Hematopoietic multipotent progenitor cell treated with erythropoietin and hydrocortisone succinate and interleukin-3 and kit ligand, for 15 days (in vitro differentiated cells): ENCODE data around the gene TFE3.
A peak's percentile ranks its signal among the peaks of the same experiment; 100 is the strongest.

Source experiments
- DNase-seq: peaks from one replicate; pipeline ENCODE4 v3.0.0-alpha.2; 2015; ENCODE audit warnings: low spot score

The TFE3 gene

DNA sequence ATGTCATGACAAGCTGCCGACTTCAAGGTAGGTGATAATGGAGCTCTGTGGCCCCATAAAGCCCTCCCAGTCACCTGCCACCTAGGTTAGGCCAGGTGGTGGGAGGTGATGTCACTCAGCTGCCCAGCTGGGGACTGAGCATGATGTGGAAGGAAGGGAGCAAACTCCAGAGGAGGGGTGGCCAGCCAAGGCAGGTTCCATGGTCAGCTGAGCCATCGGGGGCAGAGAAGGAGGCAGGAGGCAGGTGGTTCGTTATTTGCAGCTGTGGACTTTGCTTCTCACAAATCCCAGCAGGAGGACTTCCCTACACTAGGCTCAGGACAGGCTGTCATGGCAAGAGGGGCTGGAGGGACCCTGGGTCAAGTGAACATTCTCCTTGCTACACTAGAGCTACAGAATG, 17.8 kb upstream of the TFE3 start:
- DNase-seq, result no peak

DNA sequence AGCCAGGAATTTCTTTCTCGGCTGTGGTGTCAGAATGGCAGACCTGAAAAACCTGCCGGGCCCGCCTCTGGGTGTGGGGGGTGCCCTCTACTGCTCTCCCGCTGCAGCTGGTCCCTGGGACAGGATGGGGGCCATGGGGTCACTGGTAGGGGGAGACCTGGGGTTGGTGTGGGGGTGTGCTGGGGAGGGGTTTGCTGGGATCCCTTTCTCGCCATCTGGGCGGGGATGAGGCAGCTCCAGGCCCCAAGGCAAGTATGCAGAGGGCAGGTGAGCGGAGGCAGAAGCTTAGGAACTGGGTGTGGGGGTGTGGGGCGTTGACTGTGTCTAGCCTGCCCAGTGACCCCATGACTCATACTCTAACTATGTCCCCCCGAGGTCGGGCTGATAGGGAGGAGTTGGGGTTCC, 16.5 kb upstream of the TFE3 start:
- no peak for DNase-seq

DNA sequence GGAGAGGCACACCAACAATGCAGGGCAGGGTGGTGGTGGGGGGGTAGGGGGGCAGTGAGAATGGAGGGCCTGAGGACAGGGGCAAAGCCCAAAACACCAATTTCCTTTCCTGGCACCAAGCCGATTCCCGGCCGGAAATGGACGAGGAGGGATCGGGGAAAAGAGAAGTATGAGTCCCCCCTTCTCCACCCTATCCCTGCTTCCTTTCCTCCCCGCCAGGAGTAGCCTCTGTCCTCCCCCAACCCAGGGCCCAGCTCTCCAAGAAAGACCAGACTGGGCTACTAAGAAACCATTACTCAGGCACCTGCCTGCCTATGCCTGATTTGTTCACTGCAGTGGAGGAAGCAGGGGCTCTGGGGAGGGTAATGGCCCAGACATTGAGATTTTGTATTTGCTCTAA, 16.0 kb upstream of the TFE3 start:
- no peak for DNase-seq

DNA sequence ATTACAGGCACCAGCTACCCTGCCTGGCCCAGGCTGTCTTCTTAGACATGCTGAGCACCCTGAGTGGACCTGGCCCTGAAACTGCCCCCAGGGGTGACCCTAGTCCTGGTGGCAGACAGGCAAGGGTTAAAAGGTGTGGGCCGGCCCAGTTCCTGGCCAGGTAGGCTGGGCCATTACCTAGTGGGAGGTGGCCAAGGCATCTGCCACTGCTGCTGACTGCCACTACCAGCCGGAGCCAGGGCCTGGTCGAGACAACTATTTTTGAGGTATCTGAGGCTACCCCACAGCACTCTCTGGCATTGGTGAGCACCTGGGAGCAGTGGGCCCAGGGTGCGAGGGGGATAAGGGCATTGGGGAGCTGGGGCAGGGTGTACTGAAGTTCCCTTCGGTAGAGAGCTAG, 15.6 kb upstream of the TFE3 start, which contains the start of gene CCDC120:
CCDC120 (plus strand) TSS at position 206 of the 400 bp plus-strand sequence. CDS start 3,043 bp downstream, outside the sequence.
- no peak for DNase-seq

DNA sequence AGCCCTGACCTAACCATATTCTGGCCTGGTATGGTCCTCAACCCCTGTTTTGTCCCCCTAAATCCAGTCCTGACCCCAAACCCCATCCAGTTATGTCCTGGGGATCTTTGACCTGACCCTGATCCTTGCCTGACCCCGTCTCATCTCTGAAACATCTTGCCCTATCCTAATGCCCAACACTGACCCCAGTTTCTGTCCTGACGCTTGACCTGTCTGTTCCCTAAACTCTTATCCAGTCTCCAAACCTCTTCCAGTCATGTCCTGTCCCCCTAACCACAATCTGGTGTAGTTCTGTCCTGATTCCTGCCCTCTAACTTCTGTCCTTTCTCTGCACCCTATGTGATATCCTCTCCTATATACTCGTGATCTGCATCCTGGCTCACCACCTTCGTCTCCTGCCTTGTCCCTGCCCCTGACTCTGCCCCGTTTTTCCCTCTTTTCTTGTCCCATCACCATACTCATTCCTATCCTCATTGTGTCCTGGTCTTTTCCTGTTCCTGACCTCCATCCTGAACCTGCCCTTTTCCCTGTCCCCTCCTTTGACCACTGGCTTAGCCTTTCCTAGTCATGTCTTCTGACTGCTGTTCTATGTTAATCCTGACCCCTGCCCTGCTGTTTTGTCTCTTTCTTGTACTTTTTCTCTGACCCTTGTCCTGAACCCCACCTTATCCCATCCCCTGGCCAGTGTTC, 11.1 kb upstream of the TFE3 start:
- no peak for DNase-seq

DNA sequence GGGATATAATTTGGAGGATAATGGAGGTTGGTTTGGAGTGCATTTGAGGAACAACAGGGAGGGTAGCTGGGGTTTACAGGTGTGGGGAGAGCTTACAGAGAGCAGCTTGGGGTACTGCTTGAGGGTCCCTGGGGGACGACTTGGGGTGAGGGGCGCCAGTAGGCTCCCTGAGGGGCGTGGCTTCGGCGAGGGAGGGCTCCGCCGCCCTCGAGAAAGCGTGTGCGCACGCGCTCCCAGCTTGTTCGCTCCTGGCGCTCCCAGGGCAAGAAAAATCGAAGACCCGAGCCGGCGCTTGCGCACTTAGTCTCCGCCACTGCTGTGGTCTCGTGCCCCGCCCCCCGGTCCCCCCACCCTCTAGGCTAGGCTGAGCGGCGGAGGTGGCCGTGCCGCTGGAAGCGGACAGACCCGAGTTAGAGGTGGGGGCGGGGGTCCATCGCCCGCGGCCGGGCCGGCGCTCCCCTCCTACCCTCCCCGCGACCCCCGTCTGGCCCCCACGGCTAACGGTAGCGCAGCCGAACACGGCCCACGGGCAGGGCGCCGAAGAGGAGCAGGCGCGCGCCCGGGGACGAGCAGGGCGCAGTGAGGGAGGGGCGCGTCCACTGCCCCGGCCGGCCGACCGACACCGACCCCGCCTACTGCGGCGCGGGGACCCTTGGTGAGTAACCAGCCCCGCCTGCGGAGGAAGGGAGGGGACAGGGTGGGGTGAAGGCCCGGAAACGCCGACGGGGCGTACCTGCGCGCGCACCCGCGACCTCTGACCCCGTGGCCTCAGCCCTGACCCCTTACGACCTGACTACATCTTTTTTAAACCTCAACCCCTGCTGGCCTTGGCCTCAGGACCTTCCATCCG, 10.3 kb upstream of the TFE3 start:
- no peak for DNase-seq

DNA sequence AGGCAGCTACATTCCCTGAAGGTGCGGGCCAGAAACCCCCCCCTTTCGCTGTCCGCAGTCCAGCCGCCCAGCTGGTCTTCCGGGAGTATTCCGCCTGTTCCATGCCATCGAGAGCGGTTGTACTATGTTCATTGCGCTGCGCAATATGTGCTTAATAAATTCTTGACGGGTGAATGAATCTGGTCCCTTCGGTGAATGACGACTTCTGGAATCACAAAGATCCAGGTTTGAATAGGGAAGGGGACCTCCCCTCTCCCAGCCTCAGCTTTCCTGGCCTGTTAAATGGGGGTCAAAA, 777 bp upstream of the TFE3 start:
- DNase-seq, result no peak

DNA sequence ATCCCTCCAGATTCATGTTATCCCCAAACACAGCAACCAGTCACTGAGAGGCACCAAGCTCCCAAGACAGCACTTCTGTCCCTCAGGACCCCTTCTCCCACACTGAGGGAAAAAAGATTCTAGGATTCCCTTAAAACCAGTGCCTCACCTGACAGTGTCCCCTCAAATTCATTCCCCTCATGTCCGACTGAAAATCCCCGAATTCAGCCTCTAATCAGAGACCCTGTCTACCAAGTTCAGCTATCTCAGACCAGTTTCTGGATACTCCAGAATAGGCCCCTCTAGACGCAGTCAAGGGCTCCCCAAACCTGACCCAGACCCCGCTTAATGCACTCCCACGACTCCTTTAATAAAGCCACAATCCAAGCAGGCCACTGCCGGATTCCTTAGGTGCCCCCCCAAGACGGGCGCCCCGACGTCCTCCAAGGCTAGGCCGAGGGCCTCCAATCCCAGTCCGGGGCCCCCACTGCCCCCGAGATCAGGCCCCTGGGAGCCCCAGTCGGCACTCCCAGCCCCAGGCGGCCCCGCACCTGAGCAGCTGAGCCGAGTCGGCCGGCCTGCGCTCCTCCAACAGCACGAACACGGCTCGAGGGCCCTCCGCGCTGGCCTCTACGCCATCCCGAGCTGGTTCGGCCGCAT, 457 bp downstream of the TFE3 start:
- peak; percentile 9 for DNase-seq

DNA sequence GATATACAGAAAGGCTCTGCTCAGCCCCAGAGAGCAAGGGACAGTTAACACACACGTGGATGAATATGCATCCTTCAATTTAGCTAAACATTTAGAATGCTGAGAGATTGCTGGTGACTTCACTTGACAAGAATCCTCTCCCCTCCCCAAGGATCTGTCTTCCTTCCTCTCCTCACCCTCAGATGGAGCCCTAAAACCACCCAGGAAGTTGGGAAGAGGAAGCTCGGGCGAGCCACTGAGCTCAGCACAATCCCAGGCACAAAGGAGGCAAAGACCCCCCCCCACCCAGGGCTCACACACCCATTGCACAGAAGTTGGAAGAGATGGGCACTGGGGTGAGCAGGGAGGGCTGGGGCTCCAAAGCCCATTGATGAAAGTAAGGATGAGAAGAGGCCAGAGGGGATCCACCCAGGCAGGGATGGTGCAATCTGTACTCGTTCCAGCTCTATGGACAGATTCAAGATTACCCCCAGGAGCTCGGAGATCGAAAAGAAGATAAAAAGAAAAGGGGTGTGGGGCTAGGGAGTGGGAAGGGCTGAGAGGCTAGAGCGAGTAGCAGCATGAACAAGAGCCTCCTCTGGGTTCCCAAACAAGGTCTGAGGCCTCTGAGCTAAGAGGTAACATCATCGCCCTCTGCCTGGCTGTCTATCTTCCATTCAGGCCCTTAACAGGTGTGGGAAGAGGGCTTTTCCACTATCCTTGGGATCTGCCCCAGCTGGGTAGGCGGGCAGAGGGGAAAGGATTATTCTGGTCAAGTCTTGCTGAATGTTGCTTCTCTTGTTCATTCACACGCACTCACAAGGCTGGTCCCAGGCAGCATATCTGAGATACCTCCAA, 1.2 kb downstream of the TFE3 start:
- DNase-seq, result peak; percentile 6

DNA sequence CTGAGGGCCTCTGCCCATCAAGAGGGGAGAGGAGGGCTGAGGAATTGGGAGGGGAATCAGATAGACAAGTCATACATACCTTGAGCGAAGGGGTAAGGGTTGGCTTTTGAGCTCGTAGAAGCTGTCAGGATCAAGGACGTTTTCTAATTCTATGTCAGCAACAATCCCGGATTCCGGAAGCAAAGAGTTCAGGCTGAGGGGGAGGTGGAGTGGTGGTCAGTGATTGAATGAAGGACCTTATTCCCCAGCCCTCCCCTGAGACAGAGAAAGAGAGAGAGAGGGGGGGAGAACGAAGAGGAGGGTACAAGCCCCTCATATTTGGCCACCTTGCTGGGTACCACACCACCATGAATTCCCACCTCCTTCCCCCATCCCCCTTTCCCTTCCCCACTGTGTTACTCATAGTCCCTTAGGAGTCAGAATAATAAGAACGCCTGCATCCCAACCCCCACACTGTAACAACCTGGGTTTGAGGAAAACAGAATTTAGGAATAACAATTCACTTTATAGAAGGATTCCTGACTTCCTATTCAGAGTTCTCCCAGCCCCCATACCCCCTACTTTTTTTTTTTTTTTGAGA, 2.7 kb downstream of the TFE3 start:
- DNase-seq, result no peak

DNA sequence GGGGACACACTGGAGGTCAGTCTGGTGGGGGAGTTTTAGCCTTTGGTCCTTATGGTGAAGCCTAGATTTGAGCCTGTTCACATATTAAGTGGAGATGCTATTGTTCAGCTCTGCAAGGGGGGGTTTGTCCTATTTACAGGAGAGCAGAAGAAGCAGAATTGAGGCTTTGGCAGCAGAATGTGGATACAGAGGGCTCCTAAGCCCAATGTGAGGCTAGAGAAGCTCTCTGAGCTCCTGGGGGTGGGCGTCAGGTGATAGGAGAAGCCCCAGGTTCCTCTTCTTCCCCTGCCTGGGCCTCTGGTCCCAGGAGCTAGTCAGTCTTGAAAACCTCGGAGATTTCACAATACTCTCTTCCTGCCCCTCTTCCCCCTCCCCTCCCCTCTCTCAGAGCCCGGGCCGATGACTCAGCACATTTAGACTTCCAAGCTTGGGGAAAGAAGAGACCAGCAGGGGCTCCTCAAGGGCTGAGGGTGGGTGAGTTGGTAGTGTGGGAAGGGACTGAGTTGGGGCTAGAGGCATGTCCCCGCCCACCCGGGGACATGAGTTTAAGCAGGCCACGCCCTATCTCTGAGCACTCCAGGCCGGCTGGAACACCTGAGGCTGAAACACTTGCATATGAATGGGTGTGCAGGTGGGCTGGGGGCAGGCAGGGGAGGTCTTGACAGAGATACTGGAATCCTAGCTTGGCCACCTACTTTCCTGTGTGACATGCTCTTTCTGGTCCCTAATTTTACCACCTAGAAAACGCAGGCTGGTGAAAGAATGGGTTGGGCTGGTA, 3.4 kb downstream of the TFE3 start:
- DNase-seq, result peak; percentile 58

DNA sequence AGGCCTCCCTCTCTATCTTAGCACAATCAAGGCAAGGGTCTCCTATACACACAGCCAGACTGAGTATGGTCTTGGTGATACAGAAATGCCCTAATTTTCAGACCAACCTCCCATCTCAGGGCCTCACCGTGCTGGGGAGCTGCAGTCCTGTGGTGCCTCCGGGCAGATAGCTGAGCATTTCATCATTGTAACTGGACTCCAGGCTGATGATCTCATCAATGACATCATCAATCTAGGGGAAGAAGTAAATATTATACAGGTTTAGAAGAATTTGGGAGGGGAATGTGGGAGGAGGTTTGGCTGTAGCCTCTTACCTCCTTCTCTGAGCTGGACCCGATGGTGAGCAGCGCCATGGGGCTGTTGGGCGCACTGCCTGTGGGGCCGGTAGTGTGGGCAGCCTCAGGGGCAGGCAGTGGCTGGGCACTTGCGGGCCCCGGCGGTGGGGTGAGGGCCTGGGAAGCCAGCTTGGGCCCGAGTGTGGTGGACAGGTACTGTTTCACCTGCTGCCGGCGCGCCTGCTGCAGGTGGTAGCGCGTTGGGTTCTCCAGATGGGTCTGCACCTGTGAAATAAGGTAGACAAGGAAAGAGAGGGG, 5.2 kb downstream of the TFE3 start:
- DNase-seq, result no peak

DNA sequence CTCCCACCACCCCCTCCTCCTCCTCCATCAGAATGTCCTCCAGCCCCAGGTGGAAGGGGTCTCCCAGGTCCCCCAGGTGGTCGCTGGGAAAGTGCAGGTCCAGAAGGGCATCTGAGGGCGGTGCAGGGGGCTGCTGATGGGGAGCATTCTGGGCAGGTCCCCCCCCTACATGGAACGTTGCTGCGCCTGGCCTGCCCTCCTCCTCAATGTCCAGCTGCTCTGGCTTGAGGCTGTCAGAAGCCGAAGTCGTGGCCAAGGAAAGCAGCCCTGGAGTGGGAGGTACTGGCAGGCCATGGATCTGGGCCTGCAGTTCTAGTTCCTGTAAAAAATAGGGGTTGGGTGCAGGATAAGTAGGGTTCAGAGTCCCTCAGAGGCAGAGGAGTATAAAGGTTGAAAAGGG, 12.9 kb downstream of the TFE3 start:
- DNase-seq, result no peak

DNA sequence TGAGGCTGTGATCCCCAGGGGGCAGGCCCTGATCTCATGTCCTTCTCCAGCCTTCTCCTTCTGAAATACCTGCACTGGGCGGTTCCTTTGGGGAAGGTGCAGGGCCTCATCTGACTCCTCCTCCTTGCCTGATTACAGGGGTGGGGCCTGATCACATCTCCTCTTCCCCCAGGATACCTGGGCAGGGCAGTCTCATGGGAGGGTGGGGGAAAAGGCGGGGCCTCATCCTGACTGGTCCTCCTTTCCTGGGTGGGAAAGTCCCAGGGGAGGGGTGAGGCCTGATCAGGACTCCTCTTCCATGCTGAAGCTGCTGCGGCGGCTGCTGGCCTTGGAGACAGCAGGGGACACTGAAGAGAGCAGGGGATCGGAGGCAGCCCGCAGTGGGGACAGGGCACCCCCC, 13.3 kb downstream of the TFE3 start:
- DNase-seq, result no peak

DNA sequence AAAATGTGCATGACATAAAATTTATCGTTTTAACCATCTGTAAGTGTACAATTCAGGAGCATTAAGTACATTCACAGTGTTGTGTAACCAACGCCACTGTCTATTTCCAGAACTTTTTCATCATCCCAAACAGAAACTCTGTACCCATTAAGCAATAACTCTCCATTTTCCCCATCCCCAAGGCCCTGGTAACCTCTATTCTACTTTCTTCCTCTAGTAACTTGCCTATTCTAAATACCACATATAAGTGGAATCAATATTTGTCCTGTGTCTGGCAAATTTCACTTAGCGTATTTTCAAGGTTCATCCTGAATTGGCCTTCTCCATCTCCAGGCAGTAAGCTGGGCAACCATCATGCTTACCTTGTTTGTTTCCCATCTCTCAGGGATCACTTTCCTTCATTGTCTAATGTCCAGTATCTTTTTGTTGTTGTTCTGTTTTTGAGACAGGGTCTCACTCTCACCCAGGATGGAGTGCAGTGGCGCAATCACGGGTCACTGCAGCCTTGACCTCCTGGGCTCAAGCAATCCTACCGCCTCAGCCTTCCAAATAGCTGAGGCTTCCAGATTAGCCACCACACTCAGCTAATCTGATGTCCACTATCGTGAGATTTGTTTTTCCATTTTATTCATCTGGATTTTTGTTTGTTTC, 23.4 kb downstream of the TFE3 start:
- DNase-seq, result no peak

DNA sequence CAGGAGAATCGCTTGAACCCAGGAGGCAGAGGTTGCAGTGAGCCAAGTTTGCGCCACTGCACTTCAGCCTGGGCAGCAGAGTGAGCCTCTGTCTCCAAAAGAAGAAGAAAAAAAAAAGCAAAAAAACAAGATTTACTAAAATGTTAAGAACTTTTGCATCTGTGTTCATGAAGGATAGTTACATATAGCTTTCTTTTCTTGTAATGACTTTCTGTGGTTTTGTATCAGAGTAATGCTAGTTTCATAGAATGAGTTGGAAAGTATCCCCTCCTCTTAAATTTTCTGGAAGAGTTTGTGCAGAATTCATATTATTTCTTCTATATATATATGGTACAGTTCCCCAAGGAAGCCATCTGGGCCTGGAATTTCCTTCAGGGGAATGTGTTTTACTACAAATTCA, 24.1 kb downstream of the TFE3 start:
- no peak for DNase-seq

DNA sequence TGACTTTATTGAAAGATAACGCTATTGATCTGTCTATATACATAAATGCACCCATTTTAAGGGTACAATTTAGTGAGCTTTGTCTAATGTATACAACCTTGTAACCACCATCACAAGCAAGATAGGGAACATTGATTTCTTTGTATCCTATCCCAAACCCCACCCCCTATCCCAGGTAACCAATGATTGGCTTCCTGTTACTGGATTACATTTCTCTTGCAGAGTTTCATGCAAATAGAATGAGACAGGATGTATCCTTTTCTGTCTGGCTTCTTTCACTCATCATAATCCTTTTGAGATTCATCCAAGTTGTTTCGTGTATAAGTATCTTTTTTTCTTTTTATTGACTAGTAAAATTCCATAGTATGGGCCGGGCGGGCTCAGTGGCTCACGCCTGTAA, 39.5 kb downstream of the TFE3 start:
- DNase-seq, result no peak

DNA sequence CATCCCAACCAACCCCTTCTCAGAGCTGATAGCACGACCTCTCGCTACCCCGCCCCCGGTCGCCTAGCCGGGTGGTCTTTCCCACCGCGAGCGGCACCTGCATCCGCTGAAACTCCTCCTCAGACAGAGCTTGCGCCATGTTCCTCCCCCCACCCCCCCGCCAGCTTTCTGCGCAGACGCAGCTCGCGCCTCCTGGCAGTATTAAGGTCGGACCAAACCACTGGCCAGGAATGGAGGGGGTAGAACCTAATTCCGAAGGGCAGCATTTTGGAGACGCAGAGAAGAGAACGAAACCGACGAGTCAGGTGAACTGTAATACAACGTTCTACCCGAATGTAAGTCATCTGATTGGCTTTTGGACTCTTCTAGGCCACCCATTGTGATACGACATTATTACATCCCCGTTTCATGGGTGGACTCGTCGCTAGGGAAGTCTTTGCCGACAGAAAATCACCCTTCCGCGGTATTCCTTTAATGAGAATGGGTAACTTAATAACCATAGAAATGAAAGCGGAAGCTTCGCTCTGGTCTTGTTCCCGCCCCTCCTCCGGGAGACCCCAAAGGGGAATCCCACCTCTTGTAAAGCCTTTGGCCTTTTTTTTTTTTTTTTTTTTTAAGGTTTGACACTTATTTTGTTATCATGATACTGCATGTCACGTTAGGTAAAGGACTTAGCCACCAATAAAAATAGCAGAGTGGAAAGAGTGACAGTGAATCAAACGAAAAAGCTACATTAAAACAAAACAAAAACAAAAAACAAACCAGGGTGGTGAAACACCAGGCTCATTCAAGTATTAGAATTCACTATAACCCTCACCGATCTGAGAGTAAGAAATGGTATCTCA, 40.8 kb downstream of the TFE3 start, which contains the start of gene GRIPAP1:
GRIPAP1 (minus strand) TSS at position 174 of the 845 bp plus-strand sequence; CDS start at position 139, 35 bp downstream.
- peak; percentile 86 for DNase-seq

DNA sequence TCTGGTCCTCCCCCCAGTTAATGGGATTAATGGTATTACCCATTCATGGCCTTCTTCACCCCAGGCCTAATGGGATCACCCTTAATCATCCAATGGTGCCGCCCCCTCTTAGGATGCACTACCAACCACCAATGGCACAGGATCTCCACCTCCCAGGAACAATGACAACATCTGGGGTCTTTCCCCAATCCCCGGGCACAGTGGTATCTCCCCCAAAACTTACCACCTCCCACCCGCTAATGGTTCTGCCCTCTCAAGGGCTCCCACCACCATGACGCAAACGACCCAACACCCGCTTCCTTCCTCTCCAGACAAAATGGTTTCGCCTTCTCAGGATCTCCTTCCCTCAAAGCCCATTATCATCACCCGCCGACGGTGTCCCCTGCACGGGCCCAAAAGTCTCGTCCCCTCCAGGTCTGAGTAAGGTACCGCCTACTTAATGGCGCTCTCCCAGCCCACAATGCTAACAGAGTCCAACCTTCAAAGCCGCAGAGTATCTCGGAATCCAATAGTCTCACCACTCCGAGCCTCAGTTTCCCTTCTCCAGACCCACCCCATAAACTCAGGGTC, 41.6 kb downstream of the TFE3 start:
- DNase-seq, result peak; percentile 21
